NCI-H2107 treated with DMSO at 0.1 percent for 48 hours (cell line): ENCODE data around the gene BMP8B.

Source experiments
- DNase-seq: peaks from one replicate; lab custom pipeline; 2025; ENCODE audit not compliant: unreplicated experiment; lab: John Stamatoyannopoulos, UW

The BMP8B gene

GRCh38 chr1:39760074-39761008 is 28.3 kb downstream of the BMP8B start:
- no peak for DNase-seq

DNA sequence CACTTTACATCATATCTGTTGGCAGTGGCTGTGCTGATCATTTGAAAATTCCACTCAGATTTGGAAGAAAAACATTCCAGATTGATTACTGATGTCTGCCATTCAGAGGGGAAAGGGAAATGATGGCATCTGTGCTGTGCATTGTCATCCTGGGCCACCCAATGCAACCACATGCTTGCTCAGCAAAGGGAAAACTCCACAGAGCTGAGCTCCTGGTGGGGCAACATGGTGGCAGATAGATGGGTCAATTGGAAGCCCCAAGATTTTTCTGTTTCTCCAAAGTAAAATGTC is 29.3 kb downstream of the BMP8B start:
- DNase-seq: no peak

DNA sequence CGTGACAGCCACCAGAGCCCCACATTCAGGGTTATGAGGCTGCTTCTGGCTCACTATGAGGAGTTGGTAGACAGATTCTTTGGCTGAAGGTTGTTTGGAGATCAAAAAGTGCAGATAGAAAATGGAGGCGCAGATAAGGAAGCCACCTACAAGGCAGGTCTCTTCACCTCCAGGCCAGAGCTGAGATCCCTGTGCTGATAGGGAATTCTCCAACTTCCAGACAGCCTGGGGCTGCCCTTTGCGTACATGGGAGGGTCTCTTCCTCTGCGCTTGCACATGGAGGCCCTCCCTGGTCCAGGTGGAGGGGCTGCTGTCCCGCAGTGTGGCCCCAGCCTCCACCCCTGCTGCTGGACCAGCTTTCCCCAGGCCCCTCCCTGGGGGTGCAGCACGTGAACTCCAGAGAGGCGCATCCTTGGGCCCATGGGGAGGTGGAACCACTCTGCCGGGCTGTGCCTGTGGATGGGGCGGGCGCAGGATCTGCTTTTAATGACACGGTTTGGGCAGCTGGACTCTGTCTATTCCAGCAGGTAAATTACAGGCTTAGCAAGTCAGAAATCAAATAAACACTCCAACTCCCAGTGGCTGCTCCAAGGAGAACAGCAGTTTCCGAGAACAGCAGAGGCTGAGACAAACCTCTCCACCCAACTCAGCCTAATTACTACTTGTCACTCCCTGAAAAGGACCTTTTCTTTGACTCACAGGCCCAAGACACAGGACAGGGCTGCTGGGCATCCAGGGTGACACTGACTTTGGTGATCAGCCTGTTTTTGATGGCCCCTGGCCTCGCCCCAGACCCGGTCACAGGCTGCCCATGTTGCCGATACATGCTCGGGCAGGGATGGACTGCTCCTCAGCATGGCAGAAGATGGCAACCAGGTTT is 29.9 kb downstream of the BMP8B start:
- no peak for DNase-seq

- DNase-seq: no peak
These were observed 31.2 kb downstream of the BMP8B start for GRCh38 chr1:39757501-39757900.

DNA sequence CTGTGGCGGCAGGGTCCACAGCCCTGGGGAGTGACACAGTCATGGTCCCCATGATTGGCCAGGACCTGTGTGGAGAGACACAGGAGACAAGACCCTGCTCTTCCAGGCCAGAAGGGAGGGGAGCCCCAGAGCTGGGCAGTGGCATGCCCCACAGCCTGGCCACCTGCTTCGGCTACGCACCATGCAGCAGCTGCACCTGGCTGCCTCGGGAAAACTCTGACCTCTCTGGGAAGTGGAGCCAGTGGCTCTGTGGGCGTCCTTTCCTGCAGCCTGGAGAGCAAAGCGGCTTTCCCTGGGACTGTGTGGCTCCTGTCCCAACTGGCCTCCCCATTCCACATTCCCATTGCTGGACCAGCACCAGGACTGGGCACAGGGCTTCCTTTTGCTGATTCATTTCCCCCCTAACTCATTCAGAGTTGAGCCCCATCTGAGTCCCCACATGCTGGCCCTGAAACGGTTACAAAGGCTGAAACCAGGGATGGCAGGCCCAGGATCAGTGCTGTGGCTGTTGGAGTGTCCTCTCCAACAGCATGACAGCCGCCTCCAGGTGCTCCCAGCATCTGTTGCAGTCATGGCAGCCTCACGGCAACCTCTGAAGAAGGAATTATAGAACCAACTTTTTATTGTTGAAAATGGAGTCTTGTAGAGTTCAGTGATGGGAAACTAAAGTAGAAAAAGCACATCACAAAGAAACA is 32.6 kb downstream of the BMP8B start:
- peak; percentile 99 for DNase-seq

GRCh38 chr1:39754906-39755504 is 33.7 kb downstream of the BMP8B start:
- DNase-seq: peak; percentile 98

DNA sequence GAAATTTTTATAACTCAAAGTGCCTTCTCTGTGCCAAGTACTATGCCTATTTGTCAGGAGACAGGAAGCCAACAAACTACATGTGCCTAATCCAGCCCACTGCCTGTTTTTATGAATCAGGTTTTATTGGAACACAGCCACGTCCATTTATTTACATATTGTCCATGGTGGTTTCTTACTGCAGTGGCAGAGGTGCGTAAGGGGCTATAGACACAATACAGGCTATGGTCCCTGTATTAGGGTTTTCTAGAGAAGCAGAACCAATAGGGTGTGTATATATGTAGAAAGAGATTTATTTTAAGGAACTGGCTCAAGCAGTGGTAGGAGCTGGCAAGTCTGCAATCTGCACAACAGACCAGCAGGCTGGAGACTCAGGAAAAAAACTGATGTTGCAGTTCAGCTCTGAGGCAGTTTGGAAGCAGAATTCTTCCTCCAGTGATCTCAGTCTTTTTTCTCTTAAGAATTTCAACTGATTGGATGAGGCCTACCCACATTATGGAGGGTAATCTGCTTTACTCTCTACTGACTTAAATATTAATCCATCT is 34.6 kb downstream of the BMP8B start:
- DNase-seq: peak; percentile 100

DNA sequence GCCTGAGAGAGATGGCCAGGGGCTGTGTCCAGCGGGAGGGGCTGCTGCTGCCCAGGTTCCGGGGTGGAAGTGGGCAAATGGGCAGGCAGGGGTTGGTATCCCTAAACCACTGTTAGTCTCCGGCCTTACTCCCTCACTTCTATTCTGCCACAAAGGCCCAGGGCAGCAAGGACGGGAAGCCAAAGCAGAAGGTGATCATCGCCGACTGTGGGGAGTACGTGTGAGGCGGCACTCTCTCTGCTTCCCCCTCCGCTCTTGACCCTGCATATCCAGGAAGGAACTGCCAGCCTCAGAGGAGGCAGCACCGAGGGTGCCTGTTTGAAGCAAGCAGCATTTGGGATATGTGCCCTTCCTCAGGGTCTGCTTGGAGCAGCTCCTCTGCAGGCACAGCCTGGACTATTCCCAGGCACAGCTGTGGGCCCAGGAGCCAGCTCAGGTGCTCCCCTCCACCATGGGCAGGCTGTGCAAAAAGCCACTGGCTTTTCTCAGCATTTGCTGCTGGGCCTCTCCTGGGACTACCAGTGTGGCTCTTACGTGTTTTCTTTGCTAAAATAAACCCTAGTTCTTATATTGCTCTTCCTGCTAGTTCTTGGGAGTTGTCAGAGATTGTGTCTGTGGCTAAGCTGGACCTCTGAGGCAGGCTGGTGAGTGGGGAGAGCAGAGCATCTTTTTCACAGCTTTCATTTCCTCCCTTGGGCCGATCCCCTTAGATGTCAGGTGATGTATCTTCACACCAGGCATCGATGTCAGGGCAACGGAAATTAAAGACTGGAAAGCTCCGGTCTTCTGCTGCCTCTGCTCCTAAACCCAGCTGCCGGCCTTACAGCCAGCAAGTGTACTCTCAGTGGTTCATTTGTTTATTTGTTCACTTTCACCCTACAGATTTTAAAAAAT is 35.3 kb downstream of the BMP8B start:
- peak; percentile 100 for DNase-seq

DNA sequence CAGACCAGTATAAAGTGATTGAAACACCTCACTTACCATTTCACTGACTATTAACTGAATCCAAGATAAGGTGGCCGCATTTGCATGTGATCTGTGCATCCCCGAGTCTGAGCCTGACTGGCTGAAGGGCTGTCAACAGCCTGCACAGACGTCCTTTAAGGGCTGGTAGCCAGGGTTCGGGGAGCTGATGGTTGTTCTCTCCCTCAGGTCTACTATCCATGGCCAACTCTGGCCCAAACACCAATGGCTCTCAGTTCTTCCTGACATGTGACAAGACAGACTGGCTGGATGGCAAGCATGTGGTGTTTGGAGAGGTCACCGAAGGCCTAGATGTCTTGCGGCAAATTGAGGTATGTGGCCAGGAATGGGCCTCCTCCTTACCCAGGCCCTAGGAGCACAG is 36.0 kb downstream of the BMP8B start:
- DNase-seq: no peak

DNA sequence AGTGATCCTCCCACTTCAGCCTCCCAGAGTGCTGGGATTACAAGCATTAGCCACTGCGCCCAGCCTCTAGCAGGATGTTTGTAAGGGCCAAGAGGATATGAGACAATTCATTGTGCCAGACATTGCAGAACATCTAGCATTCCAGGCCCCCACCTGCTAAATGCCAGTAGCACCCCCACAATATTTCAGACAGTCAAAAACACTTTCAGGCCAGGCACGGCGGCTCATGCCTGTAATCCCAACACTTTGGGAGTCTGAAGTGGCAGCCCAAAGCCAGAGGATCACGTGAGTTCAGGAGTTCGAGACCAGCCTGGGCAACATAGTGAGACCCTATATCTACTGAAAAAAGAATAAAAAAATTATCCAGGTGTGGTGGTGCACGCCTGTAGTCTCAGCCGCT is 37.1 kb downstream of the BMP8B start:
- no peak for DNase-seq

DNA sequence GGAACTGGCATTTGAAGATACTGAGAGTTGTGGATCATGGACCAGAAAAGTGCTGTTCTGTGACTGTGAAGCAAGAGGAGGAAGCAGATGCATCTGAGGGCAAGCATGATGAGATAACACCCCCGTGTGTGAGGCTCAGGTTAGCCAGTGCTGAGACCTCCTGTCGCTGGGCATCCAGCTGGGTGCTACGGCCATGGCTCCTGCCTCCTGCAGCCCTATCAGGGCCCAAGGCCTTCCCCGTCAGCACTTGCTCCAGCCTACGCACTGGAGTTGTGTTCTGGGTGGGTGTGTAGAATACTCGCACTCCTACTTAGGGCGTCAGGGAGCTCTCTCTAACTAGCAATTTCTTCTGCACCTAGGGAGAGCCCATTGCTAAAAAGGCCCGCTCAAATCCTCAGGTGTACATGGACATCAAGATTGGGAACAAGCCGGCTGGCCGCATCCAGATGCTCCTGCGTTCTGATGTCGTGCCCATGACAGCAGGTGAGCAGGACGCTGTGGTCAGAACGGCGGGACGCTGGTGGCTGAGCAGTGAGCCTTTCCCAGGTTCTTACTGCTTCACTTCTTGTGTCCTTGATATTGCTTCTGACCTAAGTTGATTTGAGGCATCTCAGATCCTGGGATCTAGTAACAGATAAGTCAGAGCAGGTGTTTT is 43.5 kb downstream of the BMP8B start:
- DNase-seq: no peak

- DNase-seq: peak; percentile 100
These were observed 49.9 kb downstream of the BMP8B start, which contains the start of gene PPIE for GRCh38 chr1:39738622-39739366. PPIE (plus strand) TSS chr1:39738882; CDS start chr1:39738901, 19 bp downstream.

DNA sequence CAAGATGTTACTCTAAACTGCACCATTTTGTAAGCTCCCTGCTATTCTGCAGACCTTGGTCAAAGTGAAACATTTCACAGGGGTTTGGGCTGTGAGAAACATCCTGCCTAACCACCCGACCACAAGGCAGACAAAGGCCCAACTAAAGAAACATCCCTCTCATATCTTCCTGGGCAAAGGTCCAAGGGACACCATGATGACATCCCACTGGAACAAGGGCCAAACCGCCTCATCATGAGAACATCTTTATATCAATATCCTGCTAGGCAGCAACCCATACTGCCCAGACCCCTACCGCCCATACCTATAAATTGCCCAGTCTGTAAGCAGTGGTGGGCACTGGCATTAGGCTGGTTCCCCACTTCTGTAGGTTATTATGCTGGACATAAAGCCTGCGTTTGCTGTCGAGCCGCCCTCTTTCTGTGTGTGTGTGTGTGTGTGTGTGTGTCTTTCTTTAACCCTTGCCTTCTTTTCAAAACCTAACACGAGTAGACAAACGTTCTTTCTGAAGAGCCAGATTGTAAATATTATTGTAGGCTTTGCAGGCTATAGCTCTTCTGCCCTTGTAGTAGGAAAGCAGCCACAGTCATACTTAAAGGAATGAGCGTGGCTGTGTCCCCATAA is 51.0 kb downstream of the BMP8B start:
- no peak for DNase-seq

GRCh38 chr1:39735731-39736130 is 52.9 kb downstream of the BMP8B start:
- DNase-seq: peak; percentile 99

- peak; percentile 98 for DNase-seq
These were observed 55.5 kb downstream of the BMP8B start for GRCh38 chr1:39733161-39733560.

DNA sequence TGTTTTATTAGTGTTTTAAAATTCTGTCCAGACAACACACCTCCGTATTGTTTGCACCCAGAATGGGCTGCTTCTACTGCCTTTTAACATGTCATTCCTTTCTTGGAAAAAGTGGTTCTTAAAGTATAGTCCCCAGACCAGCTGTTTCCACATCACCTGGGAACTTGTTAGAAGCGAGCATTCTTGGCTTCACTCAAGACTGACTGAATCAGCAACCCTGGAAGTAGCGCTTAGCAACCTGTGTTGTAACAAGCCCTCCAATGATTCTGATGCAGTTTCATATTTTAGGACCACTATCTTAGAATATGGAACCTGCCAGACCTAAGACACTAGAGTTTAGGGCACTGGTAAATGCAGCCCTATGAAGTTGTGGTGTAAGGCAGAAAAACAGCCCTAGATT is 55.9 kb downstream of the BMP8B start:
- no peak for DNase-seq

GRCh38 chr1:39729842-39730241 is 58.8 kb downstream of the BMP8B start:
- no peak for DNase-seq

DNA sequence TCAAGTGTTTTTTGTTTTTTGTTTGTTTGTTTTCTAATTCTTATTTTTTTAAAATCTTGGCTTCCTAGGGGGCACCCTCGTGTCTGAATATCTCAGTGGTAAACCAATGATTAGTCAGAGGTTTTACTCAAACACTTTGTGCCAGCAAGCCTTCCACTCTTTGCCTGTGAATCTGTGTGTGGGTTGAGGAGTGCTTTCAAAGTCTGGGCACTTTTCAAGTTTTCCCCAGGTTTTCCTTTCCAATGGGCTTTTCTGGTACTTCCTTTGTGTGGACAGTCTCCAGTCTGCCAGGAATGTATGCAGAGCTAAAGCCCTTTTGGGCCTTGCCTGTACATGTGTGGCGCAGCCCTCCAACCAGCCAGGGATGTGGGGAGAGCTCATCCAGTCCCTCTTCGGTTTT is 59.6 kb downstream of the BMP8B start:
- no peak for DNase-seq
